Stimulated activated CD4-positive, alpha-beta T cell treated with anti-CD3 and anti-CD28 coated beads, Interleukin-15, amount 100 ng/mL, for 1 hour (primary cell): ENCODE measurements around the gene CHMP2A.

Experiments used
- DNase-seq, 2 donors: peaks; one replicate each; pipeline ENCODE4 v3.0.0-alpha.2; 2020; ENCODE audit warnings: low read depth in 1 of 2, low spot score in 1 of 2

CHMP2A gene

DNA sequence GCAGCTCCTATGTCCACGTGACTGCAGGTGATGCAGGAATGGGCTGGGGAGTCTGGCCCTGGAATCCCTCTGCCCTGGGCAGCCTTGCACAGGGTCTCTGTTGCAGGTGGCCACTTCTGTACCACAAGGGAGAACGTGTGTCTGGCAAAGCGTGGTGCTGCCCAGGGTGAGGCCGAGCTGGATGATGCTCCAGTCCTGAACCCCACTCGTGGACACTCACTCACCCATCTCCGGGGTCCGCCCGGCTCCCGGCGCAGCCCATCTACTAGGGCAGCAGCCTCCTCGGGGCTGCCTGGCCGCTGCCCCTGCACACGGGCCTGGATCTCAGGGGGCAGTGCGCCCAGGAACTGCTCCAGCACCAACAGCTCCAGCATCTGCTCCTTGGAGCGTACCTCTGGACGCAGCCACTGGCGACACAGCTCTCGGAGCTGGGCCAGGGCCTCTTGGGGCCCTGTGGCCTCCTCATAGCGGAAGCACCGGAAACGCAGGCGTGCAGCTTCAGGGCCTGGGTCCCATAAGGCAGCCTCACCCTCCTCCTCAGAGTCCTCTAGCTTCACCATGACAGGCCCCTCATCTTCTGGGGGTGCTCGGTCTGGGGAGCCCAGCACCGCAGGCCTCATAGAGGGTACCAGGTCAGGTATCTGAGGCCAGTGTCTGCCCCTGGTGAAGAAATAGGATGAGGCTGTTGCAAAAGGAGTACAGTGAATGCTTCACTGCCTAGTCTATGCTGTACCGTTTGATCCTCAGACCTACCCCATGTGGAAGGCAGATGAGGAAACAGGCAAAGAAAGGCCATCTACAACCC, 16.1 kb upstream of the CHMP2A start:
- no peak for DNase-seq

- no peak for DNase-seq
Measured at GRCh38 chr19:58569943-58570670, 15.2 kb upstream of the CHMP2A start.

GRCh38 chr19:58569191-58569942, 14.5 kb upstream of the CHMP2A start:
- no peak for DNase-seq

DNA sequence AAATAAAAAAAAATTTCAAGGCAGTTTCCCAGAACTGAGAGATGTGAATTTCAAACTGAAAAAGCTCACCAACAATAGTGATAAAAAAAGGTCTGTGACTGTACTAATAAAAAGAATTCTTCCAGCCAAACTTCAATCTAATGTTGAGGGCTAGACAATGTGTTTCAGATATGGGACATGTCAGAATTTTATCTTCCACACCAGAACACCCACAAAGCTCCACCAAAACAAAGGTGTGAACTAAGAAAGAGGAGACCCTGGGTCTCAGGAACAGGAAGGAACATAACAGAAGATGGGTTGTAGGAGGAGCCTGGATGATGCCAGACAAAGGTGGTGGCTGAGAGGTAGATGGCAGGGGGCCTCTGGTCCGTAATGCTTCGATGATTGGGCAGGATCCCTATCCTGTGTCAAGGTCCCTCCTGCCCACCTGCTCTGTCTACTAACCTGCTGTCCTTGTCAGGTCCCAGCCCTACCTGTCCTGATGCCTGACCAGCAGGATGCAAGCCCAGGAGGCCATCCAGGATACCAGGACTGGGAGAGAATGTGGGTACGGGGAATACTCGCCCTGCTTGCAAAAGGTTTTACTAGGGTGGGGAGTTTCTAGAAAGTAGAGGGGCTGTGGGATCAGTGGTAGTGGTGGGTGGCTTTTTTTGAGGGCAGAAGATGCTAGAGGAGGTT, 13.7 kb upstream of the CHMP2A start:
- DNase-seq = no peak

DNA sequence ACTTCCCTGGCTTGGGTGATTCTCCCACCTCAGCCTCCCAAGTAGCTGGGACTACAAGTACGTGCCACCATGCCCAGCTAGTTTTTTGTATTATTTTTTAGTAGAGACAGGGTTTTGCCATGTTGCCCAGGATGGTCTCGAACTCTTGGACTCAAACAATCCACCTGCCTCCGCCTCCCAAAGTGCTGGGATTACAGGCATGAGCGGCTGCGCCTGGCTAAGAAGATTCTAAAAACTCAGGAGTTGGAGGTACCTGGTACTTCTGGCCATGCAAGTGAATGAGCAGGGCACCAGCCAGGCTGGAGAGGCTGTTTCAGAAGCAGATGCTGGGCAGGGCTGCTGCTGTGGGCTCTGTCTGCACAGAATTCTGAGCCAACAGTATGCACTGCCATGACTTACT, 12.1 kb upstream of the CHMP2A start:
- no peak for DNase-seq

DNA sequence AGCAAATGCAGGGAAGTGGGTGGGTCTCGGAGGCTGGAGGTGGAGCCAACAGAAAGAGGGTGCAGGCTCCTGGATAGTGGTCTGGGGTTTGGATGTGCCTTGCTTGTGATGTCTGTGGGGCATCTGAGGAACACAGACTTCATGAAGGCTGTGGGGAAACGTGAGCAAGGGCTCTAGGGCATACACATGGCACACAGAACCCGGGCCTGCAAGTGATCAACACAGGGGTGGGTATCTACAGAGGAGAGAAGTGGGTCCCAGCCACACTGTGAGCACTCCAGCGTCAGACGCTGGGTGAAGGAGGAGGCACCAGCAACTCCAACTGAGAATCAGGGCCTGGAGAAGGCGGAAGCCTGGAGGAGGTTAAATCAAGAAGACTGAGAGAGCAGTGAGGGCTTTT, 8.9 kb upstream of the CHMP2A start:
- DNase-seq = no peak

GRCh38 chr19:58563034-58563573, 8.2 kb upstream of the CHMP2A start:
- no peak for DNase-seq

- DNase-seq = no peak
Measured at GRCh38 chr19:58562122-58563033, 7.5 kb upstream of the CHMP2A start.

GRCh38 chr19:58561373-58562121, 6.6 kb upstream of the CHMP2A start:
- no peak for DNase-seq

- DNase-seq = no peak
Measured at GRCh38 chr19:58560921-58561320, 6.0 kb upstream of the CHMP2A start.

DNA sequence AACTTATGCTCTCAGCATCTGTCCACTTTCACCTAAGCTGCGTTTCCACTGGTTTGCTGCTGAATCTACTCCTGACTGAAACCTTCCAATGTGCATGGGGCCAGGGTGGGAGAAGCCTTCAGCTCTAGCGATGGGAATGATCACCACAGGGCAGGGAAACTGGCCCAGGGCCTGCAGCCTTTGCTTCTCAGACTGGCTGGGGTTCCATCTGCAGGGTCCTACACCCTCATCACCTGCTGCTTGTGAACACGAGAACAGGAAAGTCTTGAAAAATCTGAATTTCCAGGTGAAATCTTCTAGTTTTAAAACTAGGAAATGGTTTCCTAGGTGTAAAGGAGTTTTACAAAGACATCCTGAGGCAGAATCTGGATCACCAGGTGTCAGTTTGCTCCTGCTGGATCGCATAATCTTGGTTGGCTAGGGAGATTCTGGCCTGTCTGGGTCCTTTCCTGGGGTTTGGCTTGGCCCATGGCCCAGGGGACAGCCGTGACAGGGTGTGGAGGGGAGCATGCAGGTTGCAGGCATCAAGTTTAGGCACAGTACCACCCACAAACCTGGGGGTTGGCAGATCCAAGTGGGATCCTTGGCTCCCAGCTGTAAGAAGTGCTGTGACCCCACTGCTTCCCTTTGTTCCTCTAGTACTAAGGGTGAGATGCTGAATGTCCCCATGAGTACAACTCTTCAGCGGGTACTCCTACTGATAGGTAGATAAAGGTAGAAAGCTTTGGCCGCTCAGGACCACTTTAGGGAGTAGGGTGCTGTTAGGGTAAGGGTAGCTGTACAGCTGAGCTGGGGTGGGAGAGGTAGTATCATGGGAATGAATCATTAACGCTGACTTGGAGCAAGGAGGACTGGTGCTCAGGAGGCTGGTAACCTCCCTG, 5.3 kb upstream of the CHMP2A start:
- no peak for DNase-seq

GRCh38 chr19:58559275-58560006, 4.5 kb upstream of the CHMP2A start:
- DNase-seq = no peak

- DNase-seq = peak; percentile 99 to 100
Measured at GRCh38 chr19:58558623-58559274, 3.8 kb upstream of the CHMP2A start.

GRCh38 chr19:58558066-58558622, 3.2 kb upstream of the CHMP2A start, which contains the start of gene UBE2M:
Gene UBE2M (minus strand): TSS chr19:58558611. CDS start chr19:58558381, 230 bp downstream.
- no peak for DNase-seq

DNA sequence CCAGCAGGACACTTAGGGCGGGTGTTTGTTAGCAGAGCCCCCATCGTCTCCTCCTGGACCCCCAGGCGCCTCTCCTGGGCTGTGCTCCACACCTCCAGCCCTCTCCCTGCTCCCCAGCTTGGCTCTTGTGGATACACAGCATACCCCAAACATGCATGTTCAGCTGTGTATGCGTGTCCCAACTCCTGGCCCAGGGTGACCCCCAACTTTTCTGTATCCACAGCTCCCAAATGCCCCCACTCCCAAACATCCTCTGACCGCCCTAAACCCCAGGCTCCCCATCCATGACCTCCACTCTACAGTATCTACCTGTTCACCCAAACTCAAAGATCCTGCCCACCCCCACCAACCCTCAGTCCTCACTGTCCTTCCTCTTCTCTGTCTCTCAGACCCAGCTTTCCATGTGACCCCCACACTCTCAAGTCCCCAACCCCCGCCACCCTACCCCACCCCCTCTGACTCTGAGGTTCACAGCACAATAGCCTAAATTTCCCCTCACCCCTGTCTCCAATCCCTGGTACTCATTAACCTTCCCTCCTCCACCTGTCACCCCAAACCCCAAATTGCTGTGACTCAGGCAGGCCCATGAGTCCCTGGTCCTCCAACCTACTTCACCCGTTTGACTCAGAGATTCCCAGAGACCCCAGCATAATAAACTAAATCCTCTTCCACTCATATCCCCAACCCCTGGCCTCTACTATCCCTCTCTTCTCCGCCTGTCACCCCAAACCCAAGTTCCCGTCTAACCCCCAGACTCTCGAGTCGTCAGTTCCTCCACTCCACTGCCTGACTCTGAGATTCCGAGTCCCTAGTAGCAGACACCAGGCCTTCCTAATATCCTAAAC, 2.5 kb upstream of the CHMP2A start:
- DNase-seq = no peak
